ENCODE data around the gene TIMP3.
"Not testable (repeated sequence)": the region's sequence is repeated elsewhere in the genome, so short reads cannot be mapped to it uniquely, and the experiment has no call there.

Gene TIMP3

GRCh38 chr22:32859743-32860142 lies 58.2 kb downstream of the TIMP3 start:
- DNase-seq = no peak

GRCh38 chr22:32861330-32861729 lies 59.8 kb downstream of the TIMP3 start:
- DNase-seq = no peak

GRCh38 chr22:32862083-32862482 lies 60.6 kb downstream of the TIMP3 start:
- no peak for DNase-seq

GRCh38 chr22:32862936-32863661 lies 61.6 kb downstream of the TIMP3 start:
- DNase-seq = no peak

- no peak for DNase-seq
These were observed 62.5 kb downstream of the TIMP3 start for GRCh38 chr22:32864041-32864440.

GRCh38 chr22:32864596-32864995 lies 63.1 kb downstream of the TIMP3 start:
- no peak for DNase-seq

- DNase-seq = no peak
These were observed 65.4 kb downstream of the TIMP3 start for GRCh38 chr22:32866953-32867352.

- no peak for DNase-seq
These were observed 67.4 kb downstream of the TIMP3 start for GRCh38 chr22:32868946-32869345.

GRCh38 chr22:32870474-32870873 lies 69.0 kb downstream of the TIMP3 start:
- DNase-seq = no peak

- not testable (repeated sequence) for DNase-seq
These were observed 72.1 kb downstream of the TIMP3 start for GRCh38 chr22:32873604-32874003.

GRCh38 chr22:32874385-32874784 lies 72.9 kb downstream of the TIMP3 start:
- DNase-seq = no peak

- DNase-seq = no peak
These were observed 73.5 kb downstream of the TIMP3 start for GRCh38 chr22:32874976-32875375.

- no peak for DNase-seq
These were observed 75.0 kb downstream of the TIMP3 start for GRCh38 chr22:32876516-32876915.

GRCh38 chr22:32877196-32877595 lies 75.7 kb downstream of the TIMP3 start:
- DNase-seq = no peak

- DNase-seq = no peak
These were observed 78.0 kb downstream of the TIMP3 start for GRCh38 chr22:32879550-32879949.

- DNase-seq = no peak
These were observed 78.6 kb downstream of the TIMP3 start for GRCh38 chr22:32880061-32880460.

GRCh38 chr22:32880505-32880892 lies 79.0 kb downstream of the TIMP3 start:
- DNase-seq = no peak

GRCh38 chr22:32880893-32881596 lies 79.5 kb downstream of the TIMP3 start:
- peak; percentile 16 for DNase-seq

- no peak for DNase-seq
These were observed 80.9 kb downstream of the TIMP3 start for GRCh38 chr22:32882360-32882755.

GRCh38 chr22:32882774-32883530 lies 81.4 kb downstream of the TIMP3 start:
- no peak for DNase-seq

- no peak for DNase-seq
These were observed 85.9 kb downstream of the TIMP3 start for GRCh38 chr22:32887324-32887980.

GRCh38 chr22:32888976-32889375 lies 87.5 kb downstream of the TIMP3 start:
- no peak for DNase-seq

- DNase-seq = no peak
These were observed 95.4 kb downstream of the TIMP3 start for GRCh38 chr22:32896891-32897290.

All from activated naive CD4-positive, alpha-beta T cell treated with anti-CD3 and anti-CD28 coated beads, Interleukin-2, amount 50 U/mL, for 16 hours (primary cell).